SK-N-SH (cell line): ENCODE data around the gene CERS6. TPM values are rescaled to one million over a fixed set of nuclear protein-coding genes. Genes with fewer than 3 reads are reported as not detected.

Experiments used
- CTCF ChIA-PET: fragments of 300-600, 350-600 bp; formaldehyde crosslinking; extraction: SDS; loops from one replicate; lab custom pipeline; 2021; lab: Yijun Ruan, JAX
- POLR2A ChIA-PET: fragments of 350-600 bp; sonication (Branson Sonifier 250); formaldehyde crosslinking; extraction: SDS; loops from one replicate; lab custom pipeline; 2020; ENCODE audit warnings: antibody characterized with exemption, inconsistent platforms; lab: Yijun Ruan, JAX
- DNase-seq: peaks from one replicate; pipeline ENCODE4 v3.0.0; 2012
- H2AFZ ChIP-seq: fragments of 200-600 bp; sonication (generic); 2 replicates; pipeline ENCODE4 v1.8.1; 2016; ENCODE audit warnings: antibody characterized with exemption, mild to moderate bottlenecking, low read depth
- H3F3A ChIP-seq: fragments of 200-600 bp; sonication (generic); replicated peaks from 2 replicates; pipeline ENCODE3; 2016; ENCODE audit warnings: antibody characterized with exemption, mild to moderate bottlenecking; ENCODE audit not compliant: insufficient read depth
- H3K27ac ChIP-seq, 2 experiments: fragments of 200-500 bp in 1 of 2; fragments of 200-600 bp in 1 of 2; sonication (Bioruptor generic) in 1 of 2; sonication (generic), shearing (Covaris generic) in 1 of 2; 2 replicates each; pipeline versions ENCODE4 v1.5.1 to v1.6.1; 2014 to 2016; ENCODE audit warnings: low read depth in 2 of 2, inconsistent platforms in 1 of 2, low read length in 1 of 2, mild to moderate bottlenecking in 1 of 2, mixed read lengths in 1 of 2
- H3K27me3 ChIP-seq: fragments of 200-600 bp; sonication (generic), shearing (Covaris generic); 2 replicates; pipeline ENCODE4 v1.6.1; 2016; ENCODE audit warnings: mixed run types; ENCODE audit not compliant: insufficient read depth
- H3K36me3 ChIP-seq, 2 experiments: fragments of 200-500 bp in 1 of 2; fragments of 200-600 bp in 1 of 2; sonication (Bioruptor generic) in 1 of 2; sonication (generic) in 1 of 2; replicated peaks in 1 of 2; 2 replicates each; pipeline versions ENCODE3 to v1.5.1; 2014 to 2016; ENCODE audit warnings: low read length in 1 of 2, mild to moderate bottlenecking in 1 of 2; ENCODE audit not compliant: insufficient read depth in 2 of 2, control insufficient read depth in 1 of 2
- H3K4me1 ChIP-seq, 2 experiments: fragments of 200-500 bp in 1 of 2; fragments of 200-600 bp in 1 of 2; sonication (Bioruptor generic) in 1 of 2; sonication (generic), shearing (Covaris generic) in 1 of 2; 2 replicates each; pipeline versions ENCODE4 v1.5.1 to v1.6.1; 2014 to 2016; ENCODE audit warnings: low read depth in 1 of 2, low read length in 1 of 2, mixed run types in 1 of 2; ENCODE audit not compliant: insufficient read depth in 2 of 2, control insufficient read depth in 1 of 2
- H3K4me2 ChIP-seq: fragments of 200-600 bp; sonication (generic), shearing (Covaris generic); 2 replicates; pipeline ENCODE4 v1.6.1; 2017; ENCODE audit warnings: mixed run types
- H3K4me3 ChIP-seq, 2 experiments: fragments of 200-500 bp in 1 of 2; fragments of 200-600 bp in 1 of 2; sonication (Bioruptor generic) in 1 of 2; sonication (generic), shearing (Covaris generic) in 1 of 2; 2 replicates each; pipeline versions ENCODE4 v1.5.1 to v1.8.1; 2014 to 2016; ENCODE audit warnings: low read depth in 2 of 2, inconsistent platforms in 1 of 2, low read length in 1 of 2, mild to moderate bottlenecking in 1 of 2, mixed read lengths in 1 of 2, moderate library complexity in 1 of 2
- H3K79me2 ChIP-seq: fragments of 200-600 bp; sonication (generic); 2 replicates; pipeline ENCODE4 v1.8.1; 2017; ENCODE audit warnings: mild to moderate bottlenecking; ENCODE audit not compliant: insufficient read depth
- H3K9ac ChIP-seq: fragments of 200-600 bp; sonication (generic); 2 replicates; pipeline ENCODE4 v1.6.1; 2017; ENCODE audit warnings: mixed run types
- H3K9me2 ChIP-seq: fragments of 200-600 bp; sonication (generic); 2 replicates; pipeline ENCODE4 v1.6.1; 2017; ENCODE audit warnings: mixed run types
- H3K9me3 ChIP-seq: fragments of 200-600 bp; sonication (generic); 2 replicates; pipeline ENCODE4 v1.6.1; 2017; ENCODE audit warnings: mixed run types, mild to moderate bottlenecking, moderate library complexity
- H4K20me1 ChIP-seq: fragments of 200-600 bp; sonication (generic); 2 replicates; pipeline ENCODE4 v1.6.1; 2017; ENCODE audit warnings: mild to moderate bottlenecking, mixed run types; ENCODE audit not compliant: insufficient read depth
- CHD2 ChIP-seq: fragments of 150-350 bp; IDR thresholded peaks from 2 replicates; pipeline ENCODE4 v1.6.1; 2018; ENCODE audit warnings: low read length; ENCODE audit not compliant: partially characterized antibody
- EP300 ChIP-seq, 2 experiments: IDR thresholded peaks; 2 replicates each; pipeline versions ENCODE4 v1.4.0 to v1.6.1; 2012; ENCODE audit warnings: borderline replicate concordance in 1 of 2, low read depth in 1 of 2, low read length in 1 of 2
- EZH2phosphoT487 ChIP-seq: fragments of 200-600 bp; sonication (generic); IDR thresholded peaks from 2 replicates; pipeline ENCODE4 v1.6.1; 2017; ENCODE audit warnings: low read depth, mixed run types, mild to moderate bottlenecking, antibody characterized with exemption, moderate library complexity, borderline replicate concordance
- FOSL2 ChIP-seq: IDR thresholded peaks from 2 replicates; pipeline ENCODE4 v1.4.0; 2012; ENCODE audit warnings: low read depth, mild to moderate bottlenecking, moderate library complexity, borderline replicate concordance
- FOXJ3 ChIP-seq: sonication (generic); formaldehyde crosslinking; IDR thresholded peaks from 2 replicates; pipeline ENCODE4 v1.5.1; 2020; ENCODE audit warnings: mild to moderate bottlenecking, missing genetic modification reagents
- GABPA ChIP-seq: IDR thresholded peaks from 2 replicates; pipeline ENCODE4 v1.4.0; 2012; ENCODE audit warnings: low read depth, mild to moderate bottlenecking
- JUND ChIP-seq: IDR thresholded peaks from 2 replicates; pipeline ENCODE4 v1.4.0; 2012
- MXI1 ChIP-seq: IDR thresholded peaks from 2 replicates; pipeline ENCODE4 v1.6.1; 2012; ENCODE audit warnings: mild to moderate bottlenecking, low read depth, low read length, improper control_type of control experiment
- POLR2AphosphoS5 ChIP-seq: IDR thresholded peaks from 2 replicates; pipeline ENCODE4 v1.6.1; 2012; ENCODE audit warnings: low read depth, low read length
- RFX5 ChIP-seq: IDR thresholded peaks from 2 replicates; pipeline ENCODE4 v1.6.1; 2012; ENCODE audit warnings: mild to moderate bottlenecking, improper control_type of control experiment, low read length
- RXRA ChIP-seq: IDR thresholded peaks from 2 replicates; pipeline ENCODE4 v1.4.0; 2012; ENCODE audit warnings: low read depth, mild to moderate bottlenecking, borderline replicate concordance
- SMC3 ChIP-seq: IDR thresholded peaks from 2 replicates; pipeline ENCODE4 v1.6.1; 2012; ENCODE audit warnings: low read depth, low read length, improper control_type of control experiment
- TCF12 ChIP-seq: IDR thresholded peaks from 2 replicates; pipeline ENCODE4 v1.4.0; 2012
- WGBS: methylation state at CpG from one replicate; pipeline ENCODE4 v1.1.6; 2017; ENCODE audit warnings: low lambda C conversion rate; 5-methylcytosine and 5-hydroxymethylcytosine counted together
- polyA plus RNA-seq, 3 experiments: library from polyadenylated mRNA; depleted of rRNA; stranded (reverse); fragments of >200 nt; gene quantifications; 2 replicates each; pipeline ENCODE4 v1.2.3, GENCODE V29; 2012
- TF ChIP-seq, protein P1 (sequence below): fragments of 150-350 bp; IDR thresholded peaks from 2 replicates; pipeline ENCODE4 v1.6.1; 2017; ENCODE audit warnings: antibody characterized with exemption, low read length, low read depth, borderline replicate concordance
- TF ChIP-seq, protein P2 (sequence below): fragments of 200-600 bp; sonication (generic); IDR thresholded peaks from 2 replicates; pipeline ENCODE4 v1.6.1; 2017; ENCODE audit warnings: antibody characterized with exemption, mild to moderate bottlenecking, moderate library complexity
- TF ChIP-seq, protein P3 (sequence below): fragments of 150-350 bp; IDR thresholded peaks from 2 replicates; pipeline ENCODE4 v1.6.1; 2016; ENCODE audit warnings: mild to moderate bottlenecking, low read depth, low read length
- TF ChIP-seq, protein P4 (sequence below): IDR thresholded peaks from 2 replicates; pipeline ENCODE4; 2012

CERS6 gene
- polyA plus RNA-seq, 1 of the 3 experiments (the other 2 are of a cell fraction): 1.8 TPM

DNA sequence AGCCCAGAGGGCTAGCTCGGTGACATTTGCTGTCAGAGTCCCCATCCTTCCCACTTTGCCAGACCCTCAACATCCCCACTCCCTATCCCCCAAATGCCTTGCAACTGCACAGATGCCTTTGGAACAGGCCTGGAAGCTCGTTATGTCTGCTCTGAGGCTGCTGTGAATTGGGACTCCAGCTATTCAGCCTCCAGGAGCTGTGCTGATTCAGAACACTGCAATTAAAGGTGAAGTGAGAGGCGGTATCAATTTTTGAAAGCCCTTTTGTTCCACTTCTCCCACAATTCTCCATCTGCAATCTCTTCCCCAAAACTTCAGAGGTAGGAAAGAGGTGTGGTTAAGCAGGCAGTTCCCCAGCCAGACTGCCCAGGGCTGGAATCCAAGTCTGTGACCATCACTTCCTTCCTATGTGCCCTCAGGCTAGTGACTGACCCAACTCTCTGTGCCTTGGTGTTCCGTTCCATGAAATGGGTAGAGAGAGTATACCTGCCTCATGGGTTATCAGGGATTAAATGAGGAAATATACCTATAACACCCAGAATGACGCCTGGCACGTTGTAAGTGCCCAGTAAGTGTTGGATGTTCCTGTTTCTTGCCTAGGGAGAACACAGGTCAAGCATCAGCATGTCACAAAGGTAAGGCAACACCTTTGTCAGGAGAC lies 363.9 kb downstream of the CERS6 start:
- H3K79me2 ChIP-seq: no peaks in the 10 kb centered on the region
- H3K4me2 ChIP-seq: no peak overlapping the region
- POLR2A ChIA-PET: no interaction called here
- no peaks in the 10 kb centered on the region for H3F3A ChIP-seq
- 76% methylated on average over 4 of the region's 6 CpGs for WGBS
- H3K9ac ChIP-seq: no peak overlapping the region
- no peaks in the 10 kb centered on the region for H3K36me3 ChIP-seq
- no peak overlapping the region for H3K4me3 ChIP-seq
- H2AFZ ChIP-seq: no peak overlapping the region
- H4K20me1 ChIP-seq: no peaks in the 10 kb centered on the region
- H3K27me3 ChIP-seq: no peaks in the 10 kb centered on the region
- H3K4me1 ChIP-seq: peaks cover 0 to 5% of the 10 kb centered on the region in 2 experiments; a peak in 2 of 4 replicates
- CTCF ChIA-PET: interaction anchor here (1.0 to 1.5 kb wide), 2 partner anchors 11 to 141 kb away, joined by 3 read pairs; no protein-coding TSS in a partner anchor
- no peaks in the 10 kb centered on the region for H3K9me3 ChIP-seq
- H3K9me2 ChIP-seq: no peaks in the 10 kb centered on the region
- H3K27ac ChIP-seq: no peak overlapping the region
- DNase-seq: no peak
- no peak for TF ChIP-seq POLR2AphosphoS5
- TF ChIP-seq, protein P1, sequence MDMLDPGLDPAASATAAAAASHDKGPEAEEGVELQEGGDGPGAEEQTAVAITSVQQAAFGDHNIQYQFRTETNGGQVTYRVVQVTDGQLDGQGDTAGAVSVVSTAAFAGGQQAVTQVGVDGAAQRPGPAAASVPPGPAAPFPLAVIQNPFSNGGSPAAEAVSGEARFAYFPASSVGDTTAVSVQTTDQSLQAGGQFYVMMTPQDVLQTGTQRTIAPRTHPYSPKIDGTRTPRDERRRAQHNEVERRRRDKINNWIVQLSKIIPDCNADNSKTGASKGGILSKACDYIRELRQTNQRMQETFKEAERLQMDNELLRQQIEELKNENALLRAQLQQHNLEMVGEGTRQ: no peak
- no peak for TF ChIP-seq CHD2
- TF ChIP-seq, protein P2, sequence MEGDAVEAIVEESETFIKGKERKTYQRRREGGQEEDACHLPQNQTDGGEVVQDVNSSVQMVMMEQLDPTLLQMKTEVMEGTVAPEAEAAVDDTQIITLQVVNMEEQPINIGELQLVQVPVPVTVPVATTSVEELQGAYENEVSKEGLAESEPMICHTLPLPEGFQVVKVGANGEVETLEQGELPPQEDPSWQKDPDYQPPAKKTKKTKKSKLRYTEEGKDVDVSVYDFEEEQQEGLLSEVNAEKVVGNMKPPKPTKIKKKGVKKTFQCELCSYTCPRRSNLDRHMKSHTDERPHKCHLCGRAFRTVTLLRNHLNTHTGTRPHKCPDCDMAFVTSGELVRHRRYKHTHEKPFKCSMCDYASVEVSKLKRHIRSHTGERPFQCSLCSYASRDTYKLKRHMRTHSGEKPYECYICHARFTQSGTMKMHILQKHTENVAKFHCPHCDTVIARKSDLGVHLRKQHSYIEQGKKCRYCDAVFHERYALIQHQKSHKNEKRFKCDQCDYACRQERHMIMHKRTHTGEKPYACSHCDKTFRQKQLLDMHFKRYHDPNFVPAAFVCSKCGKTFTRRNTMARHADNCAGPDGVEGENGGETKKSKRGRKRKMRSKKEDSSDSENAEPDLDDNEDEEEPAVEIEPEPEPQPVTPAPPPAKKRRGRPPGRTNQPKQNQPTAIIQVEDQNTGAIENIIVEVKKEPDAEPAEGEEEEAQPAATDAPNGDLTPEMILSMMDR: no peak
- no peak for TF ChIP-seq RFX5
- no peak for TF ChIP-seq MXI1
- TF ChIP-seq GABPA: no peak
- no peak for TF ChIP-seq RXRA
- no peak for TF ChIP-seq JUND
- no peak for TF ChIP-seq FOXJ3 (CRISPR knock-in tag)
- TF ChIP-seq TCF12: no peak
- TF ChIP-seq, protein P3, sequence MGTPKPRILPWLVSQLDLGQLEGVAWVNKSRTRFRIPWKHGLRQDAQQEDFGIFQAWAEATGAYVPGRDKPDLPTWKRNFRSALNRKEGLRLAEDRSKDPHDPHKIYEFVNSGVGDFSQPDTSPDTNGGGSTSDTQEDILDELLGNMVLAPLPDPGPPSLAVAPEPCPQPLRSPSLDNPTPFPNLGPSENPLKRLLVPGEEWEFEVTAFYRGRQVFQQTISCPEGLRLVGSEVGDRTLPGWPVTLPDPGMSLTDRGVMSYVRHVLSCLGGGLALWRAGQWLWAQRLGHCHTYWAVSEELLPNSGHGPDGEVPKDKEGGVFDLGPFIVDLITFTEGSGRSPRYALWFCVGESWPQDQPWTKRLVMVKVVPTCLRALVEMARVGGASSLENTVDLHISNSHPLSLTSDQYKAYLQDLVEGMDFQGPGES: no peak
- TF ChIP-seq, protein P4, sequence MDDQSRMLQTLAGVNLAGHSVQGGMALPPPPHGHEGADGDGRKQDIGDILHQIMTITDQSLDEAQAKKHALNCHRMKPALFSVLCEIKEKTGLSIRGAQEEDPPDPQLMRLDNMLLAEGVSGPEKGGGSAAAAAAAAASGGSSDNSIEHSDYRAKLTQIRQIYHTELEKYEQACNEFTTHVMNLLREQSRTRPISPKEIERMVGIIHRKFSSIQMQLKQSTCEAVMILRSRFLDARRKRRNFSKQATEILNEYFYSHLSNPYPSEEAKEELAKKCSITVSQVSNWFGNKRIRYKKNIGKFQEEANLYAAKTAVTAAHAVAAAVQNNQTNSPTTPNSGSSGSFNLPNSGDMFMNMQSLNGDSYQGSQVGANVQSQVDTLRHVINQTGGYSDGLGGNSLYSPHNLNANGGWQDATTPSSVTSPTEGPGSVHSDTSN: no peak
- no peak for TF ChIP-seq SMC3
- TF ChIP-seq EZH2phosphoT487: no peak
- TF ChIP-seq EP300 (IDR thresholded peaks at IDR 0.05; ENCODE audit: borderline replicate concordance in 1 of 2, low read depth in 1 of 2, low read length in 1 of 2): no peak
- TF ChIP-seq FOSL2: no peak
